Uterus (tissue), 4 donors: ENCODE data around the gene ATXN7L2. TPM values are rescaled to one million over a fixed set of nuclear protein-coding genes. Genes with fewer than 3 reads are reported as not detected.
A peak's percentile ranks its signal among the peaks of the same experiment; 100 is the strongest.

ENCODE experiments used
- DNase-seq, 2 donors: peaks; one replicate each; pipeline ENCODE4 v3.0.0-alpha.2; 2019 to 2020
- H3K27ac ChIP-seq, 2 donors: fragments of 200-600 bp; sonication (generic); 1 replicate in 1 of 2; 2 replicates in 1 of 2; pipeline ENCODE4 v1.5.1; 2016 to 2018
- H3K27me3 ChIP-seq, 2 donors: fragments of 200-600 bp; sonication (generic); one replicate each; pipeline ENCODE4 v1.5.1; 2018 to 2019; ENCODE audit warnings: control low read depth in 1 of 2
- H3K36me3 ChIP-seq, 2 donors: fragments of 200-600 bp; sonication (generic); one replicate each; pipeline ENCODE4 v1.5.1; 2019; ENCODE audit warnings: control low read depth in 1 of 2
- H3K4me1 ChIP-seq, 2 donors: fragments of 200-600 bp; sonication (generic); one replicate each; pipeline ENCODE4 v1.5.1; 2018 to 2019; ENCODE audit warnings: control low read depth in 1 of 2
- H3K4me3 ChIP-seq, 2 donors: fragments of 200-600 bp; sonication (generic); 1 replicate in 1 of 2; 2 replicates in 1 of 2; pipeline ENCODE4 v1.5.1; 2018 to 2019; ENCODE audit warnings: mild to moderate bottlenecking in 1 of 2
- H3K9me3 ChIP-seq, 2 donors: fragments of 200-600 bp; sonication (generic); one replicate each; pipeline ENCODE4 v1.5.1; 2019; ENCODE audit warnings: control low read depth in 1 of 2
- POLR2A ChIP-seq, 2 donors: fragments of 450-650 bp; IDR thresholded peaks; one replicate each; pipeline ENCODE4 v1.6.1; 2016; ENCODE audit warnings: antibody characterized with exemption in 2 of 2, mild to moderate bottlenecking in 1 of 2, moderate library complexity in 1 of 2
- intact Hi-C: fragments of 100-400 bp; cut with DNase I; formaldehyde crosslinking; loops from one replicate; pipeline ENCODE4 v1.15.1; 2023; ENCODE audit warnings: low total_unique reads
- total RNA-seq, 4 donors: library from RNA; depleted of rRNA in 3 of 4; stranded (reverse); fragments of >200 nt in 3 of 4; gene quantifications; one replicate each; pipeline versions ENCODE4 v1.1.0 to v1.2.4, GENCODE V29; 2014 to 2023
- TF ChIP-seq, protein P1 (sequence below), 4 experiments: fragments of 200-600 bp in 2 of 4; fragments of 450-650 bp in 2 of 4; sonication (generic) in 2 of 4; IDR thresholded peaks; one replicate each; pipeline ENCODE4 v1.5.1; 2016 to 2019; ENCODE audit warnings: antibody characterized with exemption in 4 of 4, mild to moderate bottlenecking in 2 of 4, moderate library complexity in 1 of 4
- donor health status: DM: yes; HTN: yes; CAD: no.

The ATXN7L2 gene
- total RNA-seq, 4 donors from 2014 or later = 4.1 to 6.7 (median 4.7) TPM

DNA sequence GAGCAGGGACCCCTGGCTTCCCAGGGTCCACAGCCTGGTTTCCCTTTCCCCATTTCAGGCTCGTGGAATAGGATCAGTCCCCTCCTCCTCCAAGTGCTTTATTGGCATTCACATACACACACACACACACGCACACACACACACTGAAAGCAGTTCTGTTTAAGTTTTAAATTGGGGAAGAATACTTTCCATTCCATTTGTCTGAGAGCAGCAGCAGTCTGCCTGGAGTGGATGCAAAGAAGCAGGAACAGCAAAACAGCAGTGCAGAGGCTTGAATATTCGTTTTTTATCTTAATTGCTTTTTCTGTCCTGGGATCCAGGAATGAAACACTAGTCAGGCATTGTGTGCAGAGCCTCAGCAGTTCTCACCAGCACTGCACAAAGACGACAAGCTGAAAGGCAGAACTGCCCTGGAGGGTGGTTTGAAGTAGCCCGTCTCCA is 17.3 kb downstream of the ATXN7L2 start:
- intact Hi-C loops = no loop called here
- Histone ChIP-seq H3K9me3 (no peaks in the 10 kb centered on the region), H3K4me3 (no peak overlapping the region), H3K36me3 (no peaks in the 10 kb centered on the region), H3K27me3 (no peaks in the 10 kb centered on the region), H3K4me1 (peaks cover 0 to 5% of the 10 kb centered on the region in 2 donors), H3K27ac (peak overlapping the region in 1 of 2 donors; percentile 35)
- no peak for DNase-seq
- no peak for TF ChIP-seq POLR2A (IDR thresholded peaks at IDR 0.05)
- TF ChIP-seq, protein P1, sequence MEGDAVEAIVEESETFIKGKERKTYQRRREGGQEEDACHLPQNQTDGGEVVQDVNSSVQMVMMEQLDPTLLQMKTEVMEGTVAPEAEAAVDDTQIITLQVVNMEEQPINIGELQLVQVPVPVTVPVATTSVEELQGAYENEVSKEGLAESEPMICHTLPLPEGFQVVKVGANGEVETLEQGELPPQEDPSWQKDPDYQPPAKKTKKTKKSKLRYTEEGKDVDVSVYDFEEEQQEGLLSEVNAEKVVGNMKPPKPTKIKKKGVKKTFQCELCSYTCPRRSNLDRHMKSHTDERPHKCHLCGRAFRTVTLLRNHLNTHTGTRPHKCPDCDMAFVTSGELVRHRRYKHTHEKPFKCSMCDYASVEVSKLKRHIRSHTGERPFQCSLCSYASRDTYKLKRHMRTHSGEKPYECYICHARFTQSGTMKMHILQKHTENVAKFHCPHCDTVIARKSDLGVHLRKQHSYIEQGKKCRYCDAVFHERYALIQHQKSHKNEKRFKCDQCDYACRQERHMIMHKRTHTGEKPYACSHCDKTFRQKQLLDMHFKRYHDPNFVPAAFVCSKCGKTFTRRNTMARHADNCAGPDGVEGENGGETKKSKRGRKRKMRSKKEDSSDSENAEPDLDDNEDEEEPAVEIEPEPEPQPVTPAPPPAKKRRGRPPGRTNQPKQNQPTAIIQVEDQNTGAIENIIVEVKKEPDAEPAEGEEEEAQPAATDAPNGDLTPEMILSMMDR (IDR thresholded peaks at IDR 0.05) = no peak

DNA sequence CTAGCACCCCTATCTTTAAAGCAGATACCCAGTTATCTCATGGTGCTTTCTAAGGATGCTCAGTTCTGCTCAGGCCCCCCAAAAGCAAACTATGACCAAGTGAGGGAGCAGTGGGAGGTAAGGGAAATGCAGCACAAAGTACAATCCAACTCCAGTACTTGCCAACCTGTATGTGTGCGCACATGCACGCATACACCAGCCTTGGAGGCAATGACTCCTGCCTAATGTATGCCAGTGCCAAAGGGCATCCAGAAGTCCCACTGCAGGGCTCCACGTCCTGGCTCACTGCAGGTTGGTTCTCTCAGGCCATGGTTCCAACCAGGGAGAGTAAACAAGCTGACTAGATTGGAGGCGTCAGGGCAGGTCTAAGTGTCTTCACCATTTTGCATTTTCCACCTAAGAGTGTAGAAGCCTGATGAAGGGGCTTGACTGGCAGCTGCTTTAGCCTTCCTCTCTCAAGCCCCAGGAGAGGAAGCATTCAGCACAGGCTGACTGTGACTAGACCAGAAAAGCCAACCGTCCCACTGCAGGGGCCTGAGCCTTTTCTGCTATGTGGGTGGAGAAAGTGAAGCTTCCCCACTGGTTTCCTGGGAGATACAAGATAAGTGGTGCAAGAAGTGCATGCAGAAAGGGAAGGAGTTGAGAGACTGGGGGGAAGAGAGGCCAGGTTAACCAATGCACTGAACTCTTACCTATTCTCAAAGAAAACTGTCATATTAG is 18.1 kb downstream of the ATXN7L2 start:
- no peak for DNase-seq
- Histone ChIP-seq H3K4me1 (peaks cover 0 to 5% of the 10 kb centered on the region in 2 donors), H3K27me3 (no peaks in the 10 kb centered on the region), H3K4me3 (no peak overlapping the region), H3K36me3 (no peaks in the 10 kb centered on the region), H3K27ac (peak overlapping the region; percentile 26 to 35), H3K9me3 (no peaks in the 10 kb centered on the region)
- TF ChIP-seq, protein P1 (IDR thresholded peaks at IDR 0.05) = no peak
- no peak for TF ChIP-seq POLR2A (IDR thresholded peaks at IDR 0.05)
- intact Hi-C loops = no loop called here

DNA sequence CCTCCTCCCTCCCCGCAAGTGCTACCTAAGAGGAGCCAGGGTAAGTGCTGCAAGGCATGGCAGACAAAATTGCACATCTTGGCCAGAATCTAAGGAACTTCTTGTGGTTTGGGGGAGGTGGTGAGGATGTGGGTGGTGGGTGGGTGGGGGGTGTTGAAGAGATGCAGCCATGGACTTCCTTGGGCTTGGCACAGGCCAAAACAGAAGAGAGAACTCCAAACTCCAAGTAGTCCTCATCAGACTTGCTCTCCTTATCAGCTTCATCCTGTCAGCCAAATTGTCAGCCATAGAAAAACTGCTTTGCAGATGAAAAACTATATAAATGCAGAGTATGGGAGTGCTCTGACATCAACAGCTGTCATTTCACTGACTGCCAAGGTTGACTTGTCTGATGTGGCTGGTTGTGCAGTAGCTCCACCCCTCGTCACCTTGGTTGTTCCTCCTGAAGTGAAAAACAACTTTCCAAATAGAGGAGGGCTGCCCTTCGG is 18.7 kb downstream of the ATXN7L2 start:
- no peak overlapping the region for H3K4me3 ChIP-seq
- H3K9me3 ChIP-seq = no peaks in the 10 kb centered on the region
- peaks cover 0 to 5% of the 10 kb centered on the region in 2 donors for H3K4me1 ChIP-seq
- no peaks in the 10 kb centered on the region for H3K36me3 ChIP-seq
- H3K27me3 ChIP-seq = no peaks in the 10 kb centered on the region
- H3K27ac ChIP-seq = no peak overlapping the region
- intact Hi-C loops = no loop called here
- no peak for DNase-seq
- TF ChIP-seq POLR2A (IDR thresholded peaks at IDR 0.05) = no peak
- TF ChIP-seq, protein P1 (IDR thresholded peaks at IDR 0.05) = no peak

DNA sequence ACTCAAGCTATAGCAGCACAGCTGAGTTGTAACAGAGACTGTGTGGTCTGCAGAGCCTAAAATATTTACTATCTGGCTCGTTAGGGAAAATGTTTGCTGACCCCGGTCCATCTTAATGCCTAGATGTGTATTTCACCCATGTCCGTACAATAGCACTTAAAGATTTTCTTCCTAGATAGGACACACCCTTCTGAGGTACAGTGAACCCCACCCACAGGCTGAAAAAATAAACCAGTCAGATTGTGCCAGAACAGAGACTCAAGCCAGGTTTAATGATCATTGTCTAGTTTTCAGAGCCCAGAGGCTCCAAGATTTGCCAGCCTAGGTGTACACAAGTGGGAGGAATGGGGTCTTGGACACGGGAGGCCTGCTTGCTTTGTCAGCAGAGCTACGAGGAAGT is 20.2 kb downstream of the ATXN7L2 start:
- intact Hi-C loops = no loop called here
- Histone ChIP-seq H3K36me3 (no peaks in the 10 kb centered on the region), H3K27ac (no peak overlapping the region), H3K9me3 (no peaks in the 10 kb centered on the region), H3K4me3 (no peak overlapping the region), H3K4me1 (no peaks in the 10 kb centered on the region), H3K27me3 (no peaks in the 10 kb centered on the region)
- no peak for TF ChIP-seq POLR2A (IDR thresholded peaks at IDR 0.05)
- TF ChIP-seq, protein P1 (IDR thresholded peaks at IDR 0.05) = no peak
- no peak for DNase-seq

DNA sequence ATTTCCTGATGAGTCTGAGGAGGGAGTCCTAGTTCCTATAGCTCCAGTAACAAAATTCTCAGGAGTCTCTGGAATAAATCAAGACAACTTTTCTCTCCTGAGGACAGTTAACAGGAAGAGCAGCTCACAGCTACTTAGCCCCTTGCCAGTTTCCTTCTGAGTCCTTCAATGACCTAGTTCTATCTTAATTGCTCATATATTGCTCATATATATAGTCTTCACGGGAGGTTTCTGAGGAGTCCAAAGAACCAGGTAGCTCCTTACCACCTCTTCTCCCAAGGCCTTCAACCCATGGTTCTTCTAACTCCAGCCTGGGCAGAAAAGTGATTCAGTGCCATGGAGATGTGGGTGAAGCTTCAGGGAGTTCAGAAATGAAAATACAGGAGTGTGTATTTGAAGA is 21.3 kb downstream of the ATXN7L2 start:
- Histone ChIP-seq H3K27me3 (no peaks in the 10 kb centered on the region), H3K4me3 (no peak overlapping the region), H3K36me3 (no peaks in the 10 kb centered on the region), H3K27ac (no peak overlapping the region), H3K4me1 (no peaks in the 10 kb centered on the region), H3K9me3 (no peaks in the 10 kb centered on the region)
- intact Hi-C loops = no loop called here
- DNase-seq = no peak
- TF ChIP-seq, protein P1 (IDR thresholded peaks at IDR 0.05) = no peak
- TF ChIP-seq POLR2A (IDR thresholded peaks at IDR 0.05) = no peak
